ENCODE measurements around the gene SCAMP1. TPM values are rescaled to one million over a fixed set of nuclear protein-coding genes. Genes with fewer than 3 reads are reported as not detected.

SCAMP1 gene
- total RNA-seq, 1 experiment from 2014 or later = 36.0 TPM

- no peak overlapping the region for H3K18ac ChIP-seq (ENCODE audit: insufficient read length, low read depth, low read length)
- no peak overlapping the region for H4K91ac ChIP-seq (ENCODE audit: insufficient read length, low read depth, low read length)
- no peak overlapping the region for H3K23ac ChIP-seq (ENCODE audit: insufficient read length, low read depth, low read length)
- no peak overlapping the region for H3K9ac ChIP-seq (ENCODE audit: extremely low read depth, insufficient read length, low read length)
- no peaks in the 10 kb centered on the region for H3K9me3 Mint-ChIP-seq
- H3K56ac ChIP-seq (ENCODE audit: insufficient read length, low read depth, low read length) = no peak overlapping the region
- H3K27ac Mint-ChIP-seq = no peak overlapping the region
- no peak overlapping the region for H2AFZ ChIP-seq (ENCODE audit: low read length)
- H3K4me3 Mint-ChIP-seq = no peak overlapping the region
- H4K20me1 ChIP-seq (ENCODE audit: control insufficient read depth, insufficient read depth, insufficient read length) = no peaks in the 10 kb centered on the region
- no peak overlapping the region for H3K4me2 ChIP-seq (ENCODE audit: insufficient read depth, insufficient read length, low read length)
- no peak overlapping the region for H3K27ac ChIP-seq (ENCODE audit: insufficient read length, low read depth, low read length)
- peaks cover 0 to 2% (median 0%) of the 10 kb centered on the region in 3 experiments; a peak in 3 of 7 replicates for H3K36me3 Mint-ChIP-seq (ENCODE audit: insufficient read depth in 1 of 3, low read depth in 3 of 3)
- H3K79me1 ChIP-seq (ENCODE audit: insufficient read depth, low read depth, low read length, poor library complexity, severe bottlenecking) = no peaks in the 10 kb centered on the region
- no peaks in the 10 kb centered on the region for H3K27me3 Mint-ChIP-seq (ENCODE audit: low read depth)
- no peak overlapping the region for H3K14ac ChIP-seq (ENCODE audit: insufficient read depth, low read length)
- no peaks in the 10 kb centered on the region for H3K23me2 ChIP-seq (ENCODE audit: insufficient read length, low read depth, low read length, poor library complexity, severe bottlenecking)
- H2AK5ac ChIP-seq (ENCODE audit: insufficient read length, low read length) = no peak overlapping the region
- H2BK12ac ChIP-seq (ENCODE audit: insufficient read length, low read depth, low read length) = no peak overlapping the region
- no peak overlapping the region for H2BK20ac ChIP-seq (ENCODE audit: low read depth, low read length, poor library complexity, severe bottlenecking)
- TF ChIP-seq CTCF (conservative IDR thresholded peaks at IDR 0.05) = no peak
- H3K79me2 ChIP-seq (ENCODE audit: insufficient read depth, low read length) = no peaks in the 10 kb centered on the region; the same call in 1 of the 2 replicates
- H4K8ac ChIP-seq (replicated peaks; ENCODE audit: insufficient read length, low read depth, low read length) = no peak overlapping the region
- no peak overlapping the region for H4K5ac ChIP-seq (ENCODE audit: insufficient read length, low read depth, low read length)
- peaks cover 28% of the 10 kb centered on the region for H3K4me1 ChIP-seq (ENCODE audit: insufficient read depth, low read length)
- no peak for DNase-seq
- H2BK120ac ChIP-seq (ENCODE audit: low read depth, low read length, poor library complexity, severe bottlenecking) = no peak overlapping the region
- no CpG with 5 or more reads among the region's 2 CpGs for WGBS (ENCODE audit: extremely low coverage, insufficient read length, low lambda C conversion rate)
- H2BK5ac ChIP-seq (ENCODE audit: insufficient read length, low read length) = no peak overlapping the region
- H3K9me3 ChIP-seq (ENCODE audit: control insufficient read depth, low read depth, low read length) = no peaks in the 10 kb centered on the region
- peaks cover 53 to 63% of the 10 kb centered on the region in 2 experiments for H3K4me1 Mint-ChIP-seq
- H3K4ac ChIP-seq (ENCODE audit: low read depth, low read length) = no peak overlapping the region
- H2BK15ac ChIP-seq (ENCODE audit: low read depth, low read length) = no peak overlapping the region
- no peaks in the 10 kb centered on the region for H3K27me3 ChIP-seq (ENCODE audit: insufficient read depth, low read length)
- no peak overlapping the region for H3T11ph ChIP-seq (ENCODE audit: low read length)
Observed at GRCh38 chr5:78500028-78500427, 139.6 kb downstream of the SCAMP1 start.
